Activated CD4-positive, alpha-beta T cell treated with anti-CD3 and anti-CD28 coated beads, Interleukin-2, amount 50 U/mL, for 16 hours (primary cell): Measurements from ENCODE around the gene FAM20A.

Experiments used
- DNase-seq: peaks from one replicate; pipeline ENCODE4 v3.0.0-alpha.2; 2020

Gene FAM20A

DNA sequence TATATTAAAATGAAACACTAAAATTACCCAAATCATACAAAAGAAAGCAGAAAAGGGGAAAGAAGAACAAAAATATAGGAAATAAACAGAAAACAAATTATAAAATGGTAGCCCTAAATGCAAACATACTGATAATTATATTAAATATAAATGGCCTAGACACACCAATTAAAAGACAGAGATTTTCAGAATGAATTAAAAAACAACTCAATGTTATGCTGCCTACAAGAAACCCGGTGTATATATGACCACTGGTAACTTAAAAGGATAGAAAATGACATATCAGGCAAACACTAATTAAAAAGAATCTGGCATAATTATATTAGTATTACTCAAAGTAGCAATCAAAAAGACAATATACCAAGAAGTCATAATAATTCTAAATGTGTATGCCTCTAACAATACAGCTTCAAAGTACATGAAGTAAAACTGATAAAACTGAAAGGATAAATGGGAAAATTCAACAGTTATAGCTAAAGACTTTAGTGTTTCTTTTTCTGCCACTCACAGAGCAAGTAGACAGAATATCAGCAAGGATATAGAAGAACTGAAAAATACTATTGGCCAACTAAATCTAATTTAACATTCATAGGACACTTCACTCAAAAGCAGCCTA is 7.5 kb upstream of the FAM20A start:
- no peak for DNase-seq

DNA sequence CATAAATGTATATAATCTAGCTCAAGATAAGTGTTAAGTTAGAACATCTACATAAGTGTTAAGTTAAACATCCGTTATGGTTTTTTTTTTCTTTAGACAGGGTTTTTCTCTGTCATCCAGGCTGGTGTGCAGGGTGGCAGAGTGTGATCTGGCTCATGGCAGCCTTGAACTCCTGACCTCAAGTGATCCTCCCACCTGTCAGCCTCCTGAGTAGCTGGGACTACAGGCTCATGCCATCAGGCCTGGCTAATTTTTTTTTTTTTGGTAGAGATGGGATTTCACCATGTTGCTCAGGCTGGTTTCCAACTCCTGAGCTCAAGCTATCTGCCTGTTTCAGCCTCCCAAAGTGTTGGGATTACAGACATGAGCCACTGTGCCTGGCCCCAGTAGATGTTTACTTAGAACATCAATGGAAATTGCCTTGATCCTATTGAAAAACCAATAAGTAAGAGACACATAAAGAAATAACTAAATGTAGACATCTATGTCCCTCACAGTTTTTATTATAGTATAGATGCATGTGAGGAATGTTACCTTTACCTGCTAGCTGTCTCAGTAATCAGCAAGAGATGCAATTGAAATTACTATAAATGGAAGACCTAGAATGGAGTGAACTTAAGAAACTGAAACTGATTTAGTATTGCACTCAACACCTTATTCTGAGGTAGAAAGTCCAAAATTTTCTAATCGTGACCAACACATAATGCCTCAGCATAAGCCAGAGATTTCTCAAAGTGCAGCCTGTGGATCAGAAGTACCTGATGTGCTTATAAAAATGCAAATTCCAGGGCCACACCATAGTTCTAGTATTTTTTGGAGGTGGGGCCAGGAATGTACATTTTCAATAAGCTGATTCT is 5.5 kb upstream of the FAM20A start:
- DNase-seq = no peak

DNA sequence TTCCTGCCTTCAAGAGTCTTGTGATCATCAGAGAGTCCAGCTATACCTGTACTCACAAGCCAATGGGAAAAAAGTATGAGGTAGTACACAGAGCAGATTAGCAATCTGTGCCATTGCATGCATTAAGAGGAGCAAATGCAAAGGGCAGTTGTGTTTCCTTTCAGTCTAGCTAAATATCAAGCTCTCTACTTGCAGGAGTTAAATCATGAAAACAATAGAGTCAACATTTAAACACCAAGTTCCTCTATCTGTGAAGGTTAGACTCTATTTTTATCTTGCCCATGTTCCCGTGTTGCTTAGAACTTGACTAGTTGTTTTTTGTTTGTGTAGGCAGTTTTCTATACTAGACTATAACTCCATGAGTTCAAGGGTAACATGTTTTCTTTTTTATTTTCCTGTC is 4.7 kb upstream of the FAM20A start:
- DNase-seq = no peak

DNA sequence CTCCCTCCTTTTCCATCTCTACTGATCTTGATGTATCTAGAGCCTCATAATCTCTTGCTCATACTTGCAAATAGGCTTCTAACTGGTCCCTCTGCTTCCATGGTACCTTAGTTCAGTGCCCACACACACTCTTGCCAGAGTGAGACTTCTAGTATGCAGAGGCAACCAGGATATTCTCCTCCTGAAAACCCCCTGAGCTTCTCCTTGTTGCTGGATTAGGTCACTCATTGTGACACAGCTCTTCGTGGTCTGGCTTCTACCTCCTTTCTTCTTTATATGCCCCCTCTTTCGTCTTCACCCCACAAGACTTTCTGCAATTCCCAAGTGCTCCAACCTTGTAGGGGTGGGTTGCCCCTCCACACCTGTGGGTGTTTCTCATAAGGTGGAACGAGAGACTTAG is 2.5 kb upstream of the FAM20A start:
- DNase-seq = no peak

DNA sequence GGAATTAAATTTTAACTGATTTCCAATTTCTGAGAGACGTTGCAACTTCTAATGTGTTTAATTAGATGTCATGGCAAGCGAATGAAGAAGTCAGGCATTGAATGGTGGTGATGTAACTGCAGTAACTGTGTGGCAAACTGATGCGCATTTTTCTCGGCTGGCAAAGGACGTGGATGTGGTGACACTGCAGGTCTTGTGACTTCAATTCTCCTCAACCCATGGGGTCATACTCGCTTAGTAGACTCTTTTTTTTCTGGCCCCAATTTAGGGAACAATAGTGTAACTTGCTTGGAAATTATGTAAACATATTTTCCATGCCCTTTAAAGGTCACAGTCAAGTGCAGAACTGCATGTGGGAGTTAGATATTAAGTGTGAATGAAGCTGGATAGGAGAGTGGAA is 1.9 kb upstream of the FAM20A start:
- no peak for DNase-seq

DNA sequence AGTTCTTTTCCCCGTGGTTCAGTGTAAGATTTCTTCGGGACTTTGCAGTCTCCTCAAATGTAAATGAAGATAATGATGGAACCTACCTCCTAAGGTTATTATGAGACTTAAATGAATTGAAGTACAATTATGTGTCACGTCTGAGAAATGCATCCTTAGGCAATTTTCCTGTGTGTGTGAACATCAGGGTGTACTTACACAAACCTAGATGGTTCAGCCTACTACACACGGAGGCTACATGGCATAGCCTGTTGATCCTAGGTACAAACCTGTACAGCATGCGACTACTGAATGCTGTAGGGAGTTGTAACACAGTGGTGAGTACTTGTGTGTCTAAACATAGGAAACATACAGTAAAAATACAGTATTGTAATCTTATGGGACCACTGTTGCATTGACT is 1.1 kb upstream of the FAM20A start:
- no peak for DNase-seq

DNA sequence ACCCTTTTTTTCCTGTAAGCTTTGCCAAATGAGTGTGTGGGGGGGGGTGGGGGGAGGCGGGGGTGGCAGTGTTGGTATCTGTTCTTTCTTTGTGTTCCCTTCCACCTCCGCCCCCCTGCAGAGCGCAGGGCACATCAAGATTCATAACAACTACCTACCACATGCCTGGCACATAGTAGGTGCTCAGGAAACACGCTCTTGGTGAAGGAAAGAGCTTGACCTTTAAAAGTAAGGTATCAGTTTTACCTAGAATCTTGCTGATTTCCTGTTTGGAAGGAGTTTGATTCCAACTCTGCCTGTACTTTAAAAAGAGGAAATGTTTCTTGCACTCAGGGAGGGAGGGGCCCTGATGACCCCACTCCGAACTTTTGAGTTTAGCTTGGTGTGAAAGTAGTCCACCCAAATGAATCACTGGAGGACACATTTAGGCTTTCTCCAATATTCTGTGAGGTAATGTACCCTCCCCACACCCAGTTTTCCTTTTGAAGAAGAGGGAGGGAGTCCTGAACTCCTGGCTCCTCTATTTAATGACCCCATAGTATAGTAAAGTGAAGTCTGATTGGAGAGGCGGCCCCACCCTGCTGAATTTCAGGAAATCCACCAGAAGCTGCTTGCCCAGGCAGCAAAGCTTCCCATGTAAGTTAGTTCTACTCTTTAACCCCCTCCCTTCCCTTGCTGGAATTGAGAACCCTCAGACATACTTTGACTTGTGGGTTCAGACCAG is 560 bp upstream of the FAM20A start:
- DNase-seq = no peak

DNA sequence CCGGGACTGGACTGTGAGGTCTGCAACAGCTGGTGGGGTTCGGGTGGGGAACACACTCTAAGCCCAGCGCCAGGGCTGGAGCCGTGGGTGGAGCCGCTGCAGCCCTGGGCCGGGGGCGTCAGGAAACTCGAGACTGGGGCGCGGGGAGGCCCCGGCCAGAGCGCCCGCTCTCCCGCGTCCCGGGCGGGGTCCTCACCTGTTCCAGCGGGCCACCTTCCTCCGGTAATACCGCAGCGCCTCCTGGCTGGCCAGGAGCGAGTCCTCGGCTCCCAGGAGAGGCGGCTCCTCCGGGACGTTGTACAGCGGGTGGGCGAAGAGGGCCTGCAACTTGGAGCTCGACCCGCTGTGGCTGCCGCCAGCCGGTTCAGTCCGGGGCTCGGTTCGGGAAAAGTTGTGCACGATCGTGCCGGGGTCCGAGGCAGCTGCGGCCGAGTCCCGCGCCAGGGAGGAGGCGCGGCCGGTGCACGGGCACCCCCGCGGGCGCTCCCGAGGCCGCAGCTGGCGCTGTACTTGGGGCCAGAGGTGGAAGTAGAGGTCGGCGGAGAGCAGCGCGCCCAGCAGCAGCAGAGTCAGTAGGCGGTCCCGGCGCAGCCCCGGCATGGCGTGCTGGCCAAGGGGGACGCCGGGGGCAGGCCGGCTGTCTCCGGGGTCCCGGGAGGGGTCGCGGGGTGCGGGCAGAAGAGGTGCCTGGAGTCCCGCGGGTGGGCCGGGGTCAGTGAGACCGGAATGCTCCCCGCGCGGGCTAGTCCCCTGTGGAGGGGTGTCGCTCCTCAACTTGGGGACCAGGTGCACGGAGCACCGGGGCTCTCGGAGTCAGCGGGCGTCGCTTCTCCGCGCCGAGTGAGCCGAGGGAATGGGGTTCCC is 868 bp downstream of the FAM20A start:
- no peak for DNase-seq

DNA sequence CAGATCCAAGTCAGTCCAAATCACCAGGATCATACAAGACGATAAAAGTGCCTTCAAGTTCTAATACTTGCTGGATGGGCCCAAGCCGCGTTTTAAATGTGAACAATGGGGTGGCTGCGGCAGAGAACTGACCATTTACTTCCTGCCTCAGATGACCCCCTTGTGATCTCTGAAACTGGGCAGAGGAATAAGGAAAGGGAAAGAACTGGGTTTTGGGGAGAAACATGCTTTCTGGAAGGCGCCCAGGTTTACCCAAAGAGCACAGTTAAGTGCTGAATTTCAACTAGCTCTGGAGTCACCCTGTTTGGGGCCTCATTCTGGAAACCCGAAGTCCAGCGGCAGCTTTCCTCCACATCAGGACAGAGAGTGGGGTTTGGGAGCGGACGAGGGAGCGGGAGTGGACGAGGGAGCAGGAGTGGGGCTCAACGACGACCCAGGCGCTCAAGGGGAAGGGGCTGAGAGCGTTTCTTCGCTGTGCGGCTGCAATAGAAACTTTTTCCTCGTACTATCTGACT is 1.6 kb downstream of the FAM20A start:
- DNase-seq = no peak

DNA sequence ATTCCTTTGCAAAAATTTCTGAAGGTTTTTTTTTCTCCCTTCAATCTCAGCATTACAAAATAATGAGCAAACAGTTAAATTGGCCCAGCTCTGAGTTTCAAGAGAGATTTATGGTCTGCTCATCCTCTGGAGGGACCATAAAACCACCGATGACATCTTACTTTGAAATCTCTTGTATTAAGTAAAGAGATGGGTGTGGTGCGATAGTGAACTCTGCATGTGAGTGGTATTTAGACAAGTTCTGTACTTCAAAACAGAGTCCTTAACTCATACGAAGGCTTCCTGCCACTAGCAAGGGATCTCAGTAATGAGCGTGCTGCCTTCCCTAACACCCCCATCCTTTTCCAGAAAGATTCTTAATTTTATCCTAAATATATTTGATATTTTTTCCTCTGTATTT is 2.1 kb downstream of the FAM20A start:
- no peak for DNase-seq

DNA sequence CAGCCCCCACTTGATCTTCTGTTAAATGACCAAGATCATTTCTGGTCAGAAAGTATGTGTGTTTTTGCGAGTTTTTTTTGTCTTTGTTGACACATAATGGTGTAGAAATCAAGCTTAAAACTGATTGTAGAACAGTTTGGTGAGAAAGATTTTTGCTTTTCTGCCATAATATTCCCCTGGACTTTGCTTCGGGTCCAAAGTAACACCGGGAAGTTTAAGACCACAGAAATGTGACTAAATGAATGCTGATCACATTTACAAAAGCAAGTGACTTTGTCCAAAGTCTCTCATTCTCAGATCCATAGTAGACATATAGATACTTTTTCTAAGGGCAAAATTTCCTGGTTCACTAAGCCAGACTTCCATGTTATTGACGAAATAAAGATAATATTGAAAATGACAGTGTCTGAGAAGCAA is 2.6 kb downstream of the FAM20A start:
- DNase-seq = no peak

DNA sequence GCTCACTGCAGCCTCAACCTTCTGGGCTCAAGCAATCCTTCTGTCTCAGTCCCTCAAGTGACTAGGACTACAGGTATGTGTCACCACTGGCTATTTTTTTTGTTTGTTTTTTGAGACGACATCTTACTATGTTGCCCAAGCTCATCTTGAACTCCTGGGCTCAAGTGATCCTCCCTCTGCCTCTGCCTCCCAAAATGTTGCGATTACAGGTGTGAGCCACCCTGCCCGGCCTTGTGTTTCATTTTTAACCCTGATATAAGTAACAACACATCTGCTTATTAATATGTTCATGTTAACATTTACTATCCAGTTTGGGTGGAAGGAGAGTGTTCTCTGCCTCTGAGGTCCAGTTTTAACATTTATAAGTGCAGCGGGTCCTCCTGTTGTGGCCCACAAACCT is 3.1 kb downstream of the FAM20A start:
- no peak for DNase-seq

DNA sequence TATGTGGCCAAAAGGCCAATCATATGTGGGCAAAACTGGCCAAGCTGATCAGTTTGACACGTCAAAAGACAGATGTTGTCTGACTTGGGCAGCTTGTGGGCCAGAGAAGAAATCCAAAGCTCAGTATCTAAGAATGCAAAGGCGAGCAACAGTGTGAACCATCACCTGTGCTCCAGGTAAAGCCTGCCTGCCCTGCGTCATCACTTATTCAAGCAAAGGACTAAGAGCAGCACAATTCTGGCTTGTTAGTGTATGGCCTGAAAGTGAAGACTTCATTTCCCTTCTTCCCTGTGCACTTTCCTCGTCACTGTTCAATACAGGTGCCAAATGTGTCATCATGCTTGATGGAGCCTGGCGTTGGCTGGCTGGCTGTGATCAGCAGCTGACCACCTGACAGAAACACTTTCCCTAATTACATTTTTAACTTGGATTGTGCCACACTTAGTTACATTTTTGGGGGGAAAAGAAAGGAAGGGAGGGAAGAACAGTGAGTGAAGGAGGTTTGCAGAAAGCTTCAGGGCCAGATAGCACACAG is 4.7 kb downstream of the FAM20A start:
- DNase-seq = no peak

DNA sequence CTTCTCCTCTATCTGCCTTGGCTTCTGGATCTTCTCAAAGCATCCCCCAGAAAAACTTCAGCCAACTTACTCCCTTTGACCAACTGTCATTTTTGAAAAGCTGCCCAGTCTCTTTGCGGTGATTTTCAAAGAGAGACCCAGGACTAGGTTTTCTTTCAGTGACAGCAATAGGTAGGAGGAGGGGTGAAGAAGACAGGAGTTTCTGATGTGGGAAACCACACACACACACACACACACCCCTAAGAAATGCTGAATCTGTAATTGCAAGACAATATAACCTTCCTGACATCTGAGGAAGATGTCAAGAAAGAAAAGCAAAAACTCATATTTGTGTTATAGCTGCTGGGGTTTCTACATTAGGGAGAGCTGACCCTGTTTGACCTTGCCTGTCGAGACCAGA is 5.2 kb downstream of the FAM20A start:
- DNase-seq = no peak

DNA sequence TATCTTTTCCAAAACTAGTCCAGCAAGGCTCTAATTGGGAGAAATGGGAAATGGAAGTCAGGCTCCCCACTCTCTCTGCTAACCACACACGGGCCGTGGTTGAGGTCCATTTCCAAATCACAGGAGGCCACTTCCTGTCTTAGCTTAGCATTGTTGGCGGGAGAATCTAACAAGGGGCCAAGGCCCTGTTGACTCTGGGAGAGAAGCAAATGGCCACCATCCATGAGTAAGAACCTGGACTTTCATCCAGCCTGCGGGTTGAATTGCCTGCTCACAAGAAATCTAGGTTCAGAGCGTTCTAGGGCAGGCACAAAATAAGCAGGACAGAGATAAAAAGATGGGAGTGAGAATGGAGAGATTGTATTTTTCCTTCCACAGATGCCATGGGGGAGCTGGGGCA is 5.7 kb downstream of the FAM20A start:
- DNase-seq = no peak

DNA sequence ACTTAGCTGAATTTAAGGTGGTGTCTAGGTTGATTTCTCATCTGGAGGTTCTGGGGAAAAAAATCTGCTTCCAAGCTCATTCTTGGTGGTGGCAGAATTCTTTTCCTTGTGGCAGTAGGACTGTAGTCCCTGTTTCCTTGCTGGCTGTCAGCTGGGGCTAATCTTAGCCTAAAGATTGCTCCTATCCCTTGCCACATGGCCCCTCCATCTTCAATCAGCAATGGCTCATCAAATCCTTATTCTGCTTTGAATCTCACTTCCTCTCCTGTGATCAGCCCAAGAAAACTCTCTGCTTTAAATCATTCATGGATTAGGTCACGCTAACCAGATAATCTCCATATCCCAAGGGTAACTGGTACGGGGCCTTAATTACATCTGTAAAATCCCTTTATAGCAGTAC is 6.6 kb downstream of the FAM20A start:
- no peak for DNase-seq

DNA sequence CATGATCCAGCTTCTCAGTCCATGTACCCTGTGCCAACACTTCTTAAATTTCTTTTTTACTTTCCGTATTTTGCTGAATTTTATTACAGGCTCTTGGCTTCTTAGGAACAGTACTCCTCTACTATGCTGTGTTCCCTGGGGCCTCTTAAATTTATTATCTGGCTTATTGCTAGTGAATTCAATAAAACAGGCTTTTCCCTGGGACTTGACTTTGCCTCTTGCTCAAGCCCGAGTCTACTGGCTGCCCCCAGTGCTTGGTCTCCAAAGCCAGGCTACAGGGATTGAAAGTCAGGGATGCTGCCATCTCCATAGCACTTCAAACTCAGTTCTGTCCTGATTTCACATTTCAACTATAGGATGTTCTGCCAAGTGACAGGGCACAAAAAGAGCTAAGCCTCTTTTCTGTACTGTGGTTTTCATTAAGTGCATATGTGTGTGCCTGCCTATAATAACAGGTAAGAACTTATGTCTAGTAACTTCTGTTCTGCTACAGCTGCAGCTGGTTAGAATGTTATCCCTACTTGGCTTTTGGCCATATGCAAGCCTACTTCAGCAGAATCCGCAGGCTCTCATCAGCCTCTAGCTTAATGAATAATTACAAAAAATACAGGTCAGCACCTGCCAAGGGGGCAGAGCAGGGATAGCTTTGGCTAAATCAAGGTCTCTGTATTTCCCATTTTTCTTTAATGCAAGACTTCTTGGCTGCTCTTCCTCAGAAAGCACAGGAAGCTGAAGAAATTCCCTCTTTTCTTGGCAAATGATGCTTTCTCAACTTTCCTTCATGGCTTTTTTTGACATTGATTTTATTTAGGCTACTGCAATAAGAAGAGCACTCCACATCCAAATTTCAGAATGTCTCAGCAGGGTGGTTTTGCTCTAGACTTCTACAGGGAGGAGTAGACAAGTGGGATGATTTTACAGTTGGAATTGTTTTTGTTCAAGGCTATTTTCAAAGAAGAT is 8.2 kb downstream of the FAM20A start:
- no peak for DNase-seq

DNA sequence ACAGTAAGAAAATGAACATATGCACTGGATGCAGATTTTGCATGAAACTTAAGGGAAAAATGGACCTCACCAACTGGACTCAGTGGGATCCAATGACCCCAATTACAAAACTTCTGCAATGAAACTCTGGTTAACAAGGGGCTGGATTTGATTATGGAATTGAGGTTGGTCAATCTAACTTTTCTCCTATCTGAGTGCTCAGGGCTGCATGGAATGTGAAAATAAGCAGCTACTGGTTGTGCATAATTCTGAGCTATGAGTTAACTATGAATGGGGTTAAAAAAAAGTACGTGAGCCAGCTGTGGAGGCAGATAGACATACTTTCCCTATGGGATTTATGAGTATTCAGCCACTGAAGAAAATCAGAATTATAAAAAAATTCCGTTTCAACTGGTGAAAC is 9.2 kb downstream of the FAM20A start:
- DNase-seq = no peak

DNA sequence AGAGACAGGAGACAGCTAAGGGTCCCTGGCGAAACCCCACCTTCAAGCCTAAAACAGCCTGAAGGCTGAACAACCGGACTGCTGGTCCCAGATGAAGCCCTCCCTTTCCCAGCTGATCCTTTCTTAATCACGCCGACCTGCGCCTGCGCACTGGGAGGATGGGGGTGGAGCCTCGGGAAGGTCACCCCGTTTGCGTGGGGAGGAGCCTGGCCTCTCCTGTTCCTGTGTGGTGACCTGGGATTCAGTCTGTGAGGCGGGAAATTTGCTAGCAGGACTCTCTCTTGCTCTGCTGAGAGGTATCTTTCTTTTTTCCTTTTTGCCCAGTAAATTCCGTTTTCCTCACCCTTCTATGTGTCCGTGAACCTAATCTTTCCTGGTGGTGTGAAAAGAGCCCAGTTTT is 9.6 kb downstream of the FAM20A start:
- DNase-seq = no peak

DNA sequence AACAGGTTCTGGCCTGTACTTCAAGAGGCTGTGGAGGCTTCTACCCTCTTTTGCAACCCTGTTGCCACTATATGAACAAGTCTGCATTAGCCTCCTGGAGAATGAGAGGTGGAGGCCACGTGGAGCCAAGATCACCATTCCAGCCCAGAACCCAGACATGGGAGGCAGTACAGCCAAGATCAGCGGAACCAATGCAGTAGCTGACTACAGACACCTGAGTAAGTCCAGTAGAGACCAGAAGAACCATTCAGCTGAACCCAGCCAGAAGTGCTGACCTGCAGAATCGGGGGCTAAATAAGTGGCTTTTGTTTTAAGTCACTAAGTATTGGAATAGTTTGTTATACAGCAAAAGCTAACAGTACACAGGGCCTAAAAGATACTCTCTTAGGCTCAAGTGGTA is 12.1 kb downstream of the FAM20A start:
- no peak for DNase-seq

DNA sequence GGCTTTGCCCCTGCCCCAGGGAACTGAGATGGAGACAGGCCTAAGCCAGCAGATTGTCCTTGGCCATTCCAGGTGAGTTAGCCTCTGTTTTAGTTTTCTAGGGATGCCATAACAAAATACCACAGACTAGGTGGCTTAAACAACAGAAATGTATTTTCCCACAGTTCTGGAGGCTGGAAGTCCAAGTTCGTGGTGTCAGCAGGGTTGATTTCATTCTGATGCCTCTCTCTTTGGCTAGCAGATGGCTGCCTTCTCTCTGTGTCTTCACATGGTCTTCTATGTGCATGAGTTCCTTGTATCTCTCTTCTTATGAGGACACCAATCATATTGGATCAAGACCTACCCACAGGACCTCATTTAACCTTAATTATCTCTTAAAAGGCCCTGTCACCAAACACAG is 12.8 kb downstream of the FAM20A start:
- no peak for DNase-seq
